GM12865 (cell line): Measurements from ENCODE around the gene PDE4D.

Experiments used
- DNase-seq: peaks from one replicate; pipeline ENCODE4 v3.0.0; 2010; ENCODE audit warnings: low read depth
- H3K4me3 ChIP-seq: 2 replicates; pipeline ENCODE4 v1.5.1; 2011; ENCODE audit warnings: mild to moderate bottlenecking, low read depth, low read length, control low read depth
- CTCF ChIP-seq: IDR thresholded peaks from 2 replicates; pipeline ENCODE4 v1.5.1; 2011; ENCODE audit warnings: low read length, control low read depth, low read depth, inconsistent platforms; ENCODE audit not compliant: insufficient read depth; ENCODE audit errors: missing control alignments

Gene PDE4D

GRCh38 chr5:59328709-59329296, 564.7 kb downstream of the PDE4D start:
- no peak for DNase-seq
- TF ChIP-seq CTCF = no peak
- H3K4me3 ChIP-seq = no peak overlapping the region

- H3K4me3 ChIP-seq = no peak overlapping the region
- DNase-seq = no peak
- TF ChIP-seq CTCF = no peak
Measured at GRCh38 chr5:59327191-59327980, 566.1 kb downstream of the PDE4D start.

- no peak overlapping the region for H3K4me3 ChIP-seq
- no peak for TF ChIP-seq CTCF
- no peak for DNase-seq
Measured at GRCh38 chr5:59326596-59326995, 566.9 kb downstream of the PDE4D start.

- no peak for DNase-seq
Measured at GRCh38 chr5:59325070-59325469, 568.5 kb downstream of the PDE4D start.

GRCh38 chr5:59322894-59323293, 570.6 kb downstream of the PDE4D start:
- DNase-seq = no peak
- no peak overlapping the region for H3K4me3 ChIP-seq
- no peak for TF ChIP-seq CTCF

More at GRCh38 chr5:59325070-59325469, 568.5 kb downstream of the PDE4D start:
- TF ChIP-seq CTCF = no peak
- H3K4me3 ChIP-seq = no peak overlapping the region

- TF ChIP-seq CTCF = no peak
- DNase-seq = no peak
- no peak overlapping the region for H3K4me3 ChIP-seq
Measured at GRCh38 chr5:59322058-59322457, 571.5 kb downstream of the PDE4D start.
